ENCODE results near the gene IL21R.

DNA sequence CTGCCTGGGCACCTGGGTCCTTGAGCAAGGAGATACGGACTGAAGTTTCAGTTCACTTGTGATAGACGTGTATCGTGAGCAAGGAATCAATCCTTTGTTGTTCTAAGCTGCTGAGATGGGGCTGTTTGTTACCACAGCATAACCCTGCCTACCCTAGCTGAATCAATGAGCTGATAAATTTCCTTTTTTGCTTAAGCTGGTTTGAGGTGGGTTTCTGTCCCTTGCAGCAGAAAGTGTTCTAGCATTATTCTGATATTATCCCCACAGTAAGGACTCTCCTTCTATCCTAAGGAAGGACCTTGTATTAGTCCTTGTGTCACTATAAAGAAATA lies 51.5 kb downstream of the IL21R start:
- TF ChIP-seq GATA2 (IDR thresholded peaks at IDR 0.05; ENCODE audit: low read depth, low read length) (no peak), GATA3 (IDR thresholded peaks at IDR 0.05; ENCODE audit: low read depth, low read length) (no peak)
